OCI-LY7 (cell line): ENCODE data around the gene PA2G4. TPM values are rescaled to one million over a fixed set of nuclear protein-coding genes. Genes with fewer than 3 reads are reported as not detected.

ENCODE experiments used
- BruUV-seq: library from RNA; stranded (reverse); fragments of 400-500 nt; replicated peaks from 2 replicates; lab custom pipeline; 2021; lab: Mats Ljungman, UMichigan
- CTCF ChIA-PET: fragments of 300-600 bp; sonication (Branson Sonifier 250); formaldehyde crosslinking; loops from one replicate; lab custom pipeline; 2022; ENCODE audit warnings: antibody characterized with exemption; ENCODE audit not compliant: unreplicated experiment; lab: Charles Lee
- POLR2A ChIA-PET: fragments of 300-600 bp; sonication (Branson Sonifier 250); formaldehyde crosslinking; loops from one replicate; lab custom pipeline; 2022; ENCODE audit warnings: antibody characterized with exemption; lab: Charles Lee
- DNase-seq: peaks from one replicate; pipeline ENCODE4 v3.0.0-alpha.2; 2015; ENCODE audit warnings: low spot score
- H2AFZ ChIP-seq: fragments of 200-600 bp; sonication (generic), shearing (Covaris generic); 2 replicates; pipeline ENCODE4 v1.6.1; 2014; ENCODE audit warnings: mild to moderate bottlenecking, antibody characterized with exemption, low read length, moderate library complexity
- H3K27ac ChIP-seq: fragments of 200-600 bp; sonication (generic); 2 replicates; pipeline ENCODE4 v1.5.1; 2014; ENCODE audit warnings: mixed run types, low read depth, mild to moderate bottlenecking, moderate library complexity, low read length, inconsistent platforms; ENCODE audit not compliant: poor library complexity, severe bottlenecking
- H3K36me3 ChIP-seq: fragments of 200-600 bp; sonication (generic); 2 replicates; pipeline ENCODE4 v1.6.1; 2014; ENCODE audit warnings: mild to moderate bottlenecking, antibody characterized with exemption, low read length, moderate library complexity, mixed read lengths; ENCODE audit not compliant: insufficient read depth
- H3K4me1 ChIP-seq: fragments of 200-600 bp; sonication (generic); 2 replicates; pipeline ENCODE4 v1.5.1; 2014; ENCODE audit warnings: mild to moderate bottlenecking, low read length; ENCODE audit not compliant: insufficient read depth, poor library complexity, severe bottlenecking
- H3K4me2 ChIP-seq: fragments of 200-600 bp; sonication (generic); 2 replicates; pipeline ENCODE4 v1.6.1; 2014; ENCODE audit warnings: mild to moderate bottlenecking, low read length
- H3K4me3 ChIP-seq: fragments of 200-600 bp; sonication (generic); 2 replicates; pipeline ENCODE4 v1.5.1; 2014; ENCODE audit warnings: mild to moderate bottlenecking, low read depth, low read length; ENCODE audit not compliant: poor library complexity, severe bottlenecking
- H3K79me2 ChIP-seq: fragments of 200-600 bp; sonication (generic); 2 replicates; pipeline ENCODE4 v1.6.1; 2016; ENCODE audit warnings: low read depth, mild to moderate bottlenecking, low read length, moderate library complexity, mixed read lengths; ENCODE audit not compliant: insufficient read depth
- H3K9me2 ChIP-seq: fragments of 200-600 bp; sonication (generic); 2 replicates; pipeline ENCODE4 v1.6.1; 2016; ENCODE audit warnings: mild to moderate bottlenecking, low read length, mixed read lengths; ENCODE audit not compliant: insufficient read depth
- H3K9me3 ChIP-seq: fragments of 200-600 bp; sonication (generic); 2 replicates; pipeline ENCODE4 v1.6.1; 2014; ENCODE audit warnings: mild to moderate bottlenecking, mixed run types, low read length, mixed read lengths
- H4K20me1 ChIP-seq: fragments of 200-600 bp; sonication (generic); 2 replicates; pipeline ENCODE4 v1.6.1; 2014; ENCODE audit warnings: mild to moderate bottlenecking, antibody characterized with exemption, low read length, moderate library complexity, mixed read lengths; ENCODE audit not compliant: insufficient read depth
- EZH2phosphoT487 ChIP-seq: fragments of 200-600 bp; sonication (generic); IDR thresholded peaks from 2 replicates; pipeline ENCODE4 v1.6.1; 2018; ENCODE audit warnings: low read depth, borderline replicate concordance, mild to moderate bottlenecking, mixed run types, antibody characterized with exemption, low read length, moderate library complexity, mixed read lengths
- intact Hi-C: fragments of 100-400 bp; cut with micrococcal nuclease; formaldehyde crosslinking; loops from one replicate; pipeline ENCODE4 v1.10.0; 2022; ENCODE audit not compliant: unreplicated experiment
- total RNA-seq, 2 experiments: library from RNA; depleted of rRNA in 1 of 2; stranded (reverse); fragments of >200 nt in 1 of 2; shearing (Covaris generic) in 1 of 2; gene quantifications; 2 replicates each; pipeline ENCODE4 v1.2.3, GENCODE V29; 2014 to 2022
- TF ChIP-seq, protein P1 (sequence below): fragments of 200-600 bp; sonication (generic); conservative IDR thresholded peaks from 2 replicates; pipeline ENCODE4 v1.5.1; 2014; ENCODE audit warnings: mild to moderate bottlenecking, antibody characterized with exemption, low read length, moderate library complexity, mixed read lengths

Gene PA2G4
- total RNA-seq, 2 experiments from 2014 or later: 289 to 358 TPM

DNA sequence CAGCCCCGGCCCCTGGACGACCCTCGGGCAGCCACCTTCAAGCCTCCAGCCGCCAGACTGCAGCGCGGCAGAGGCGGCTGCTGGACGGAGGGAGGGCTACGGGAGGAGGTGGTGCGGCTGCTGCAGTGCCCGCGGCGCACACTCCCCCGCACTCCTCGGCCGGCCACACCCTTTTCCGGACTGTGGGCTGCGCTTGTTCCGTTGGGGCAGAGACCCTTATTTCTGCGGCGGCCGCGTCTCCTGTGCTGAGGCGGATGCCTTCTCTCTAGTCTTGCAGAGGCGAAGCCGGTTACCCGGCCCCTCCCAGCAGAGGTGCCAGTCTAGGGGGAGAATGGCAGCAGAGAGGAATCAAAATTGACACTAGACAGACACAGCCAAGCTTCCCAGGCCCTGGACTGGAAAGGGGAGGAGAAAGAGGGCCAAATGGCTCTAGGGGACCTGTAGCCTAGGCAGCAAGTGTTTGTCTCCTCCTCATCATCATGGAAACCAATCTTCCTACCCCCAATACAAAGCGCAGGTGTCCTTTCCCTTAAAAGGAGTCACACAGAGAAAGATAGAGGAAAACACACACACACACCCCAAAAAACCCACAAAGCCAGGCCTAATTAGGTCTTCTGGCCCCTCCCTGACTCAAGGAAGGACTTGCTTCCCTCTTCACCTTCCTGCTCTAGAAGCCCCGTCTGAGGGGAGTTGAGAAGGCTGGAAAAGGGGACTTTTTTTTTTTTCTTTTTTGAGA lies 25.0 kb downstream of the PA2G4 start:
- peak overlapping the region; percentile 83 for H3K4me3 ChIP-seq
- CTCF ChIA-PET: no interaction called here

DNA sequence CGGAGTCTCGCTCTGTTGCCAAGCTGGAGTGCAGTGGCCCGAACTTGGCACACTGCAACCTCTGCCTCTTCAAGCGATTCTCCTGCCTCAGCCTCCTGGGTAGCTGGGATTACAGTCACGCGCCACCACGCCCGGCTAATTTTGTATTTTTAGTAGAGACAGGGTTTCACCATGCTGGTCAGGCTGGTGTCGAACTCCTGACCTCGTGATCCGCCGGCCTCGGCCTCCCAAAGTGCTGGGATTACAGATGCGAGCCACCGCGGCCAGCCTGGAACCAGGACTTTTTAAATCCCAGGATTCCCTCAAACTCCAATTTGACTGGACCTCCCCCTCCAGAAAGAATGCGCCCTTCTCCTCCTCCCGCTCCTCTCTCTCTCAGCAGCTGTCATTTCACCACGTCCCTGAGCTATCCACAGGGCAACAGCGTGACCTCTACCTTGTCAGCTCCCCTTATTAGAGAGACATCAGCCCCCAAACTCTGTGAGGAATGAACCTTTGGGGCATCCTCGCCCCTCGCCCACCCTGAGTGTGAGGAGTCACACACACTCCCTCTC lies 25.7 kb downstream of the PA2G4 start:
- no peak for TF ChIP-seq EZH2phosphoT487
- H4K20me1 ChIP-seq: no peaks in the 10 kb centered on the region
- H3K9me3 ChIP-seq: 0 out of 2 replicates have a peak, but pooled peaks cover 10% of the 10 kb centered on the region
- H3K27ac ChIP-seq: peak overlapping the region; percentile 62
- H3K4me2 ChIP-seq: peak overlapping the region; percentile 86
- no peak overlapping the region for H2AFZ ChIP-seq
- H3K4me1 ChIP-seq: peaks cover 35% of the 10 kb centered on the region
- intact Hi-C loops: loop anchor here (5.0 kb wide), 1 partner anchor 317 kb away; the partner anchor contains the start of gene TIMELESS
- H3K4me3 ChIP-seq: peak overlapping the region; percentile 83
- CTCF ChIA-PET: no interaction called here
- no peak for DNase-seq
- H3K79me2 ChIP-seq: peaks cover 18% of the 10 kb centered on the region; the same call in 1 of the 2 replicates
- peaks cover 51% of the 10 kb centered on the region for H3K36me3 ChIP-seq
- no TSS peak for BruUV-seq
- POLR2A ChIA-PET: interaction anchor here (0.6 to 2.6 kb wide), 3 partner anchors 12 to 116 kb away, joined by 3 to 32 read pairs (median 4); partner anchors contain the start of genes RPL41 and ZC3H10
- no peaks in the 10 kb centered on the region for H3K9me2 ChIP-seq

More for the DNA sequence above, 25.0 kb downstream of the PA2G4 start:
- H3K36me3 ChIP-seq: peaks cover 44% of the 10 kb centered on the region
- peaks cover 41% of the 10 kb centered on the region for H3K4me1 ChIP-seq
- no TSS peak for BruUV-seq
- POLR2A ChIA-PET: interaction anchor here (0.6 to 3.8 kb wide), 7 partner anchors 10 to 115 kb away, joined by 3 to 32 read pairs (median 4); partner anchors contain the start of genes RPL41, SMARCC2 and ZC3H10
- peak; percentile 85 for DNase-seq
- no peak overlapping the region for H2AFZ ChIP-seq
- TF ChIP-seq, protein P1, sequence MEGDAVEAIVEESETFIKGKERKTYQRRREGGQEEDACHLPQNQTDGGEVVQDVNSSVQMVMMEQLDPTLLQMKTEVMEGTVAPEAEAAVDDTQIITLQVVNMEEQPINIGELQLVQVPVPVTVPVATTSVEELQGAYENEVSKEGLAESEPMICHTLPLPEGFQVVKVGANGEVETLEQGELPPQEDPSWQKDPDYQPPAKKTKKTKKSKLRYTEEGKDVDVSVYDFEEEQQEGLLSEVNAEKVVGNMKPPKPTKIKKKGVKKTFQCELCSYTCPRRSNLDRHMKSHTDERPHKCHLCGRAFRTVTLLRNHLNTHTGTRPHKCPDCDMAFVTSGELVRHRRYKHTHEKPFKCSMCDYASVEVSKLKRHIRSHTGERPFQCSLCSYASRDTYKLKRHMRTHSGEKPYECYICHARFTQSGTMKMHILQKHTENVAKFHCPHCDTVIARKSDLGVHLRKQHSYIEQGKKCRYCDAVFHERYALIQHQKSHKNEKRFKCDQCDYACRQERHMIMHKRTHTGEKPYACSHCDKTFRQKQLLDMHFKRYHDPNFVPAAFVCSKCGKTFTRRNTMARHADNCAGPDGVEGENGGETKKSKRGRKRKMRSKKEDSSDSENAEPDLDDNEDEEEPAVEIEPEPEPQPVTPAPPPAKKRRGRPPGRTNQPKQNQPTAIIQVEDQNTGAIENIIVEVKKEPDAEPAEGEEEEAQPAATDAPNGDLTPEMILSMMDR: no peak
- no peak for TF ChIP-seq EZH2phosphoT487
- H3K9me3 ChIP-seq: 0 out of 2 replicates have a peak, but pooled peaks cover 10% of the 10 kb centered on the region
- no peaks in the 10 kb centered on the region for H4K20me1 ChIP-seq
- peak overlapping the region; percentile 62 for H3K27ac ChIP-seq
- peaks cover 18% of the 10 kb centered on the region; the same call in 1 of the 2 replicates for H3K79me2 ChIP-seq
- no peaks in the 10 kb centered on the region for H3K9me2 ChIP-seq
- peak overlapping the region; percentile 86 for H3K4me2 ChIP-seq
- intact Hi-C loops: loop anchor here (5.0 kb wide), 1 partner anchor 318 kb away; the partner anchor contains the start of gene TIMELESS

DNA sequence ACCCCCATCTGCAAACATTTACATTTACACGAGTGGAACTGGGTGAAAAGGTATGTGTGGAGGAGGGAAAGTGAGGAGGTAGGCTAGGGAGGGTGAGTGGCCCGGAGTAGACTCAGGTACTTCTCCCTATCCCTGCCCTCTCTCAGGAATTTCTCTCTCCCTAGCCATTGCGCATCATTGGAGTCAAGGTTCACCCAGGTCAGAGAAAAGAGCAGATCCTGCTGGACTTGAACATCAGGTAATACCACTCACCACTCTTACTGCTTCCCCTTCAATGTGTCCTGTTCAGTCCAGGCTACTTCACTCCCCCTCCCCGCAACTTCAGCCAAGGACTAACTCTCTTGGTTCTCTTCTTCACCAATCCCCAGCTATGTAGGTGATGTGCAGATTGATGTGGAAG lies 26.5 kb downstream of the PA2G4 start:
- intact Hi-C loops: no loop called here
- CTCF ChIA-PET: no interaction called here
- TF ChIP-seq, protein P1: no peak
- no peak for TF ChIP-seq EZH2phosphoT487
- peaks cover 26% of the 10 kb centered on the region for H3K4me1 ChIP-seq
- H4K20me1 ChIP-seq: no peaks in the 10 kb centered on the region
- no peak for DNase-seq
- no peak overlapping the region for H3K27ac ChIP-seq
- no peak overlapping the region for H3K4me2 ChIP-seq
- H3K9me2 ChIP-seq: no peaks in the 10 kb centered on the region
- H3K36me3 ChIP-seq: peaks cover 58% of the 10 kb centered on the region
- H2AFZ ChIP-seq: no peak overlapping the region
- no peak overlapping the region for H3K4me3 ChIP-seq
- 0 out of 2 replicates have a peak, but pooled peaks cover 10% of the 10 kb centered on the region for H3K9me3 ChIP-seq
- POLR2A ChIA-PET: no interaction called here
- H3K79me2 ChIP-seq: peaks cover 18% of the 10 kb centered on the region; the same call in 1 of the 2 replicates
- no TSS peak for BruUV-seq
